IPS-18a (cell line): ENCODE results near the gene CLEC18B.
"Not testable (repeated sequence)": the region's sequence is repeated elsewhere in the genome, so short reads cannot be mapped to it uniquely, and the experiment has no call there.

ENCODE experiments used
- H3K27ac ChIP-seq: one replicate; pipeline ENCODE4 v1.5.1; 2013; ENCODE audit warnings: low read length
- H3K27me3 ChIP-seq: one replicate; pipeline ENCODE4 v1.6.1; 2013; ENCODE audit warnings: mild to moderate bottlenecking, low read length; ENCODE audit not compliant: control insufficient read depth, insufficient read depth
- H3K36me3 ChIP-seq: one replicate; pipeline ENCODE4 v1.6.1; 2013; ENCODE audit warnings: low read depth, low read length; ENCODE audit not compliant: control insufficient read depth
- H3K4me1 ChIP-seq: one replicate; pipeline ENCODE4 v1.6.1; 2013; ENCODE audit warnings: low read depth, low read length; ENCODE audit not compliant: control insufficient read depth
- H3K4me3 ChIP-seq: one replicate; pipeline ENCODE4 v1.5.1; 2013; ENCODE audit warnings: low read length
- H3K9ac ChIP-seq: one replicate; pipeline ENCODE4 v1.6.1; 2013; ENCODE audit warnings: mild to moderate bottlenecking, low read length, moderate library complexity
- H3K9me3 ChIP-seq: one replicate; pipeline ENCODE4 v1.6.1; 2013; ENCODE audit warnings: low read depth, low read length; ENCODE audit not compliant: control insufficient read depth

The CLEC18B gene

DNA sequence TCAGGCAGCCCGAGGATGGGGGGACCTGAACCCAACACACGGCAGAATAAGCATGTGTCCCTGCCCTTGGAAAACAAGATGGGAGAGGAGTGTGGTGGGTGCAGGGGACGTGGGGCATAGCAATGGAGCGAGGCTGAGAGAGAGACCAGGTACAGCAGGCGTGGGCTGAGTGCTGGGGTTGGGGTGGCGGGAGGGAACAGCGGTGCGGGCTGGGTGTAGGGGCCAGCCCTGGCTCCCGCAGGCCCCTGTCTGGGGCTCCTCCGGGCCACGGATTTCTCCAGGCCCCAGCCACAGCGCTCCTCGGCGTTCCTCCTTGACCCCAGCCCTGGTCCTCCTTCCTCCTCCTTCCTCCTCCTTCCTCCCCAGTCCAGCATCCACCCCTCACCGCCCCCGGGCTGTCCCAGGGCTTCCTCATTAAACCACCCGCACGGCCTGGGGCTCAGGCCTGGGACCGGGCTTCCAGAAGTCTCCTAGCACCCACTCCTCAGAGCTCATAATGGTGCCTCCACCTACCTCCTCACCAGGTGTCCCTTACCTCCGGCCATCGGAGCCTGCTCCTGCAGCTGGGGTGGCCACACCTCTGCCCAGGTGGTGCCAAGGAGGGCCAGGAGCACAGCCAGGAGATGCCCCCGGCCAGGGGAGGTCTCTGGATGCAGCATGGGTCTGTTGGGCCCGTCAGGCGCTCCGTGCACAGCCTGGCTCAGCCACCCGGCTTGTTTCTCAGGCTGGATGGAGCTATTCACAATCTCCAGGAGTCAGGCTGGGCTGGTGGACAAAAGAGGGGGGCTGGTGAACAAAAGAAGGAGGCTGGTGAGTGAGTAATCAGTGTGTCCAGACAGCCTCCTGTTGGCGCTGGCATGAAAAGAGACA is at the start of gene CLEC18B:
CLEC18B (minus strand) TSS at position 867 of the 870 bp plus-strand sequence; CDS start at position 659, 208 bp downstream.
- H3K36me3 ChIP-seq, H3K27me3 ChIP-seq, H3K9me3 ChIP-seq, H3K4me1 ChIP-seq, H3K4me3 ChIP-seq, H3K27ac ChIP-seq, H3K9ac ChIP-seq: not testable (repeated sequence)

DNA sequence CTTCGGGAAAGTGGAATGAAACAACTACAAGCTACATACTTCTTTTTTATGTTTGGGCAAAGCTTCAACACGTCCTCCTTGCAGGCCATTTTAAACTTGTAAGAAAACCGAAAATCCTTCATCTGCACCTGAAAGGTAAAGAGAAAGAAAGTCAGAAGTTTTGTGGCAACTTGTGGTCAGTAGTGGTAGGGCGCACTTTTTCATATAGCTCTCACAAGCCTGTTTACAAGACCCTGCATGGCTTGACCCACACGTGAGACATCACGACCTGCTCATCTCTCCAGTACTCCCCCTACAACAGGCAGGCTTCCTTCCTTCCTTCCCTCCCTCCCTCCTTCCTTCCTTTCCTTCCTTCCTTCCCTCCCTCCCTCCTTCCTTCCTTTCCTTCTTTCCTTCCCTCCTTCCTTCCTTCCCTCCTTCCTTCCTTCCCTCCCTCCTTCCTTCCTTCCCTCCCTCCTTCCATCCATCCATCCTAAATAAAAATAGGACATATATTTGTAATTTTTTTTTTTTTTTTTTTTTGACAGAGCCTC is 48.7 kb upstream of the CLEC18B start:
- Histone ChIP-seq H3K36me3 (peaks cover 84% of the 10 kb centered on the region), H3K9ac (no peak overlapping the region), H3K9me3 (no peaks in the 10 kb centered on the region), H3K27me3 (no peaks in the 10 kb centered on the region), H3K27ac (no peak overlapping the region), H3K4me3 (no peak overlapping the region), H3K4me1 (no peaks in the 10 kb centered on the region)

DNA sequence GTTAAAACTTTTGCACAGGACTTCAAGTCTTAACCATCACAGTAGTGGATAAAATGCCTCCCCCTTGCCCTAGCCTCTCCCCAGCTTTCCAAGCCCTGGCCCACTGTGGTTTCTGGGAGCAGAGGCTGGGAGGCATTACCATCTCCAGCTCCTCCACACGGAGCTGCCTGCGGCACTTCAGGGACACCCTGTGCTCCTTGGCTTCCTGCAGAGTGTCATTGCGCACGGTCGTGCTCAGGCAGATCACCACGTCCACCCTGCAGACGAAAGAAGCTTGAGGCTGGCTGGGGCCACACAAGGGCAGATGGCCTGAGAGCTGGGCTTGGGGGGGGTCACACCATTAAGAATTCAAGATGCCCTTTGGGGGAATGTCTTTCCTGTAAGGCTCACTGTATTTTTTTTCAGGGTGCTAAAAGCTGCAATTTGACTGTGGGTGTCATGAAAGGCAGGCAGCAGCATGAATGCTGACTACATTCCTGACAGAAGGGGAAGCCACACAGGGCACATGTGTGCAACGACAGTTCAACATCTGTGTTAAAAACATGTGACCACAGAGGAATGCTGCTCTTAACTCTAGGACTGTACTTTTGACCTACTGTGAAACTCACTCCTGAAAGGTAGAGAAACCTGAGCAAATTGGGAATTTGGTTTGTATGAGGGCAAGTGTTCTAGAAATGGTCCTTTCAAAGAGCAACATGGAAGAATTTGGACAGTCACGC is 47.7 kb upstream of the CLEC18B start:
- Histone ChIP-seq H3K27me3 (no peaks in the 10 kb centered on the region), H3K9ac (no peak overlapping the region), H3K27ac (no peak overlapping the region), H3K36me3 (peaks cover 83% of the 10 kb centered on the region), H3K9me3 (no peaks in the 10 kb centered on the region), H3K4me3 (no peak overlapping the region), H3K4me1 (no peaks in the 10 kb centered on the region)

DNA sequence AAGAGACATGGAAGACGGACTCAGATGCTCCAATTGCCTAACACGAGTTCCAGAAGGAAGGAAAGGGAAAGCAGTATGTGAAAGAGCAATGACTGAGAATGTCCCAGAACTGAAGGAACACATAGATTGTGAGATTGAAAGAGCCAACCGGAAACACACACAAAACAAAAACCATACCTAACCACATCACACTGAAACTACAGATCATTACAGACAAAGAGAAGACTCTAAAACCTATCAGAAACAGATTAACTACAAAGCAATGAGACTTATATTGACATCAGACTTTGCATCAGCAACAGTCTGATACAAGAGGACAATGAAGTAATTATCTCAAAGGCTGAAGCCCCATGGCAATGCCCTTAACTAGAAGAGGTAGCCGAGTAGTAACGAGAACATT is 45.6 kb upstream of the CLEC18B start:
- no peaks in the 10 kb centered on the region for H3K9me3 ChIP-seq
- no peak overlapping the region for H3K27ac ChIP-seq
- no peaks in the 10 kb centered on the region for H3K4me1 ChIP-seq
- H3K4me3 ChIP-seq = no peak overlapping the region
- H3K27me3 ChIP-seq = no peaks in the 10 kb centered on the region
- peaks cover 88% of the 10 kb centered on the region for H3K36me3 ChIP-seq
- H3K9ac ChIP-seq = no peak overlapping the region

DNA sequence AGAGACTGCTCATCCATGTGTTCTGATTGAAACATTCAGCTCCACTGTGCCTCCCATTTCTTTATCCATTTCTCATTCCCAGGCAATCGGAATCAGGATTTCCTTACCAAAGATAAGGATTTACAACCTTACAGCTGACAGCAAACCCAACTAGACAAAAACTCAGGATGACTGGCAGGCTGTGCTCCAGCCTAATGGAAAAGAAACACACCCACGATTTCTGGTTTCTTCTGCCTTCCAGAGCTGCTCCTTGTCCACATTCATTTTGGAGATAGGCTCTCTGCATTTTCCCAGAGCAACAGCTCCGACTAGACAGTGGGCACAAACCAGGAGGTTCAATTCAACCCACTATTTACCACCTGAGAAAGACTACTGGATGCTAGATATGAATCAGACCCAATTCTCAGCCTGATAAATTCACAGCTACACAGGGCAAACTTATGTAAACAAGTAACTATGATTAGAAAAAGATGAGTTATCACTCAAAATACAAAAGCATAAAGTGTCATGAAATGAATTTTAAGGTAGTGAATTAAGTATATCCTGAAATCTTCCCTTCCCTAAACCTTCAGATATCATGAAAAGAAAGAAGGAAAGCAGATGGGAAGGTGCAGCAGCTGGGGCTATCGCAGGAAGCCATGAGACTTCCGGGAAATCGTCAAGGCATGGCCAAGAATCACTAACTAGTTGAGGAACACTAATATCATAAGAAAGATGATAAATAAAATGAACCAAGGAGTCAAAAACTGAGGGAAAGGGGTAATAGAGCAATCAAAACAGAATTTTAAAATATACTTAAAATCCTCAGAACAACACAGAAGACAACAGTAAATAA is 44.8 kb upstream of the CLEC18B start:
- Histone ChIP-seq H3K9me3 (no peaks in the 10 kb centered on the region), H3K27ac (no peak overlapping the region), H3K9ac (no peak overlapping the region), H3K27me3 (no peaks in the 10 kb centered on the region), H3K36me3 (peaks cover 83% of the 10 kb centered on the region), H3K4me1 (no peaks in the 10 kb centered on the region), H3K4me3 (no peak overlapping the region)

DNA sequence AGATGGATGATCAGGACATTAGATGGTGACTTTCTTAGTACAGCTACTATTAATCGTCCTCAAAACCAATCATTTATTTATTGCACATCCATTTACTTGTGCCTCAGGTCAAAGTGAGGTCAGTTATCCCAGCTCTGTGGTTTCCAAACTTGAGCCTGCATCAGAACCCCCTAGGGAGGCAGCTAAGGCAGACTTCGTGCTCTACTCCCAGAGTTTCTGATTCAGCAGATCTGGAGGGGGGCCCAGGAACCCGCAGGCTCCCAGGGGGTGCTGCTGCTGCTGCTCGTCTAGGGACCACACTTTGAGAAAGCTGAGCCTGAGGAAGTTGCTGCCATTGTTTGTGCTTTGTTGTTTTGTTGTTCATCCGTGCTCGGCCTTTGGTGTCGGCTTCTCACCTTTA is 44.0 kb upstream of the CLEC18B start:
- Histone ChIP-seq H3K9ac (no peak overlapping the region), H3K27ac (no peak overlapping the region), H3K4me3 (no peak overlapping the region), H3K36me3 (peaks cover 86% of the 10 kb centered on the region), H3K27me3 (no peaks in the 10 kb centered on the region), H3K4me1 (no peaks in the 10 kb centered on the region), H3K9me3 (no peaks in the 10 kb centered on the region)

DNA sequence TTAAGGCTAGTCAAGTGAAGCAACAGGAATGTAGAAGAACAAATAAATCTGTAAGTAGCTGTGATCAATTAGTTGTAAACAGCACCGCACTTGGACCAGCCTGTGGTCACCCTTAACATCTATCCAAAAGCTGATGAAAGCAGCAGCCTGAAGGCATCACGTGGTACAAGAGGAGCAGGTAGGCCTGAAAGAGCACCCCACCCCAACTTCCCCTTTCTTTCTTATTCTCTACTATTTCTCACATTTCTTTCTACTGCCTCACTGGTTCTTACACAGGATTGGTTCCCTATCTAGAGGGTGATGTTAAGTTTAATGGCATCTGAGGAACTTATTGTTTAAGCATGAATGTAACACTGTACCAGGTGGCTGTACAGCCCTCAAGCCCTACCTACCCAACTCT is 42.6 kb upstream of the CLEC18B start:
- Histone ChIP-seq H3K27ac (no peak overlapping the region), H3K4me1 (no peaks in the 10 kb centered on the region), H3K9me3 (no peaks in the 10 kb centered on the region), H3K27me3 (no peaks in the 10 kb centered on the region), H3K9ac (no peak overlapping the region), H3K4me3 (no peak overlapping the region), H3K36me3 (peaks cover 76% of the 10 kb centered on the region)

DNA sequence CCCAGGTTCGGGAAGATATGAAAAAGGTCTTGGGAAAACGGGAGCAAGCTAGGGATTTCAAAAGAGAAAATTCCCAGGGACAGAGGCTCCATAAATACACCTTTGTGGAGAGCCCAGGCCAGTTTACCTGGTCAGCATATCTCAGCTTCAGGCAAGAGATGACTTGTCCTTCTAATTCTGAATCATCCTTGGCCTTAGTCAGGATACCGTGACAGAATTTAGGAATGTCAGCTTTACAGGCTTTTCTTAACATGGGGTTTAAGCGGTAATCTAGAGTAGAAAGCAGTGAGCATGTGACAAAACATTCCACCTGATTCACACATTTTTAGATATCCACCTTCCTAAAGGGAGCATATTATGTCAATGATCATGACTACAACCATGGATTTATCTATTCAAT is 41.1 kb upstream of the CLEC18B start:
- H3K36me3 ChIP-seq = peaks cover 72% of the 10 kb centered on the region

DNA sequence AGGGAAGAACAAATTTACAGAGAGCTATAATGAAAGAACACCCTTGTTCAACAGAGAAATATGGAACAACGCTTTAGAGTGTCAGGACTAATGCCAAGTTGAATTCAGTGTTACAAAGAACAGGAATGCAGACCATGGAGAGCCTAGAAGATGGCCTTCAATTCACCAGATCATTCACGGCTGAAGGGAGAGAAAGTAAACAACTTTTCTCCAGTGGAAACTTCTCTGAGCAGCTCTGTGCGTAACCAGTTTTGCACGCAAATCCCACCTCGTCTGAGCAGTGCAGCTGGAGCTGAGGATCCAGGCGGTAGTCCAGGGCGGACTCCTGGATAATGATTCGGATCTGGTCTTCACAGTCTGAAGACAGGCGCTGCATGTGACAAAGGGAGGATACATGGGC is 40.5 kb upstream of the CLEC18B start:
- Histone ChIP-seq H3K9me3 (no peaks in the 10 kb centered on the region), H3K36me3 (peaks cover 69% of the 10 kb centered on the region), H3K9ac (no peak overlapping the region), H3K27me3 (no peaks in the 10 kb centered on the region), H3K4me3 (no peak overlapping the region), H3K4me1 (no peaks in the 10 kb centered on the region), H3K27ac (no peak overlapping the region)

More for the DNA sequence above, 41.1 kb upstream of the CLEC18B start:
- Histone ChIP-seq H3K27me3 (no peaks in the 10 kb centered on the region), H3K4me1 (no peaks in the 10 kb centered on the region), H3K9me3 (no peaks in the 10 kb centered on the region), H3K9ac (no peak overlapping the region), H3K4me3 (no peak overlapping the region), H3K27ac (no peak overlapping the region)

DNA sequence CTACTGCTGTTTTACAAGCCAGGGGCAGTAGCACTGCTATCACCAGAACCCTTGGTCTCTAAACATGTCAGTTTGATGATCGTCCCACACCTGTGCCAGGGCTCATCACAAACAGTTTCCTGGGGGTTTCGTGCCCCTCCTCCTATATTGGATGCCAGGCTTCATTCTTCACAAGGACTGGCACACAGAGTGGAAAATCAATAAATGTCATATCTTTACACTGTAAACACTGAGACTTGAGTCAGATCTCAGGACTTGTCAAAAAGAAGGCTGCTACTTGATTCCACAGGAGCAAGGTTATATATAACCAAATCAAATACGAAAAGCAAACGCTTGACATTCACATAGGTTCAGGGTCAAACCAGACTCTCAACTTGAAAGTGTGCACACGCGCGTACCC is 39.3 kb upstream of the CLEC18B start:
- Histone ChIP-seq H3K9ac (no peak overlapping the region), H3K27me3 (no peaks in the 10 kb centered on the region), H3K4me1 (no peaks in the 10 kb centered on the region), H3K4me3 (no peak overlapping the region), H3K9me3 (no peaks in the 10 kb centered on the region), H3K36me3 (peaks cover 71% of the 10 kb centered on the region), H3K27ac (no peak overlapping the region)

DNA sequence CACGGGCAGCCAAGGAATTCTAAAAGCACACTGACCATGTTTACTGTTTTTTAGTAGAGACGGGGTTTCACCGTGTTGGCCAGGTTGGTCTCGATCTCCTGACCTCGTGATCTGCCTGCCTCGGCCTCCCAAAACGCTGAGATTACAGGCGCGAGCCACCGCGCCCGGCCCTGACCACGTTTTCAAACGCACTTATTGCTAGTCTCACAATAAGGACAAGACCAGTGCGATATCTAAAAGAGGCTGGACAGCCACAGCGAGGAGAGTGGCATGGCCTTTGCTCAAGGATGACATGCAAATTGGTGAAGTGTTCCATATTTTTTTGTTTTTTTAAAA is 35.0 kb upstream of the CLEC18B start:
- H3K4me3 ChIP-seq = no peak overlapping the region
- no peak overlapping the region for H3K27ac ChIP-seq
- no peaks in the 10 kb centered on the region for H3K27me3 ChIP-seq
- no peaks in the 10 kb centered on the region for H3K4me1 ChIP-seq
- no peak overlapping the region for H3K9ac ChIP-seq
- no peaks in the 10 kb centered on the region for H3K9me3 ChIP-seq
- H3K36me3 ChIP-seq = peaks cover 54% of the 10 kb centered on the region
